Measurements from ENCODE around the gene GTPBP3.
"Not testable (repeated sequence)": the region's sequence is repeated elsewhere in the genome, so short reads cannot be mapped to it uniquely, and the experiment has no call there.

GTPBP3 gene, protein sequence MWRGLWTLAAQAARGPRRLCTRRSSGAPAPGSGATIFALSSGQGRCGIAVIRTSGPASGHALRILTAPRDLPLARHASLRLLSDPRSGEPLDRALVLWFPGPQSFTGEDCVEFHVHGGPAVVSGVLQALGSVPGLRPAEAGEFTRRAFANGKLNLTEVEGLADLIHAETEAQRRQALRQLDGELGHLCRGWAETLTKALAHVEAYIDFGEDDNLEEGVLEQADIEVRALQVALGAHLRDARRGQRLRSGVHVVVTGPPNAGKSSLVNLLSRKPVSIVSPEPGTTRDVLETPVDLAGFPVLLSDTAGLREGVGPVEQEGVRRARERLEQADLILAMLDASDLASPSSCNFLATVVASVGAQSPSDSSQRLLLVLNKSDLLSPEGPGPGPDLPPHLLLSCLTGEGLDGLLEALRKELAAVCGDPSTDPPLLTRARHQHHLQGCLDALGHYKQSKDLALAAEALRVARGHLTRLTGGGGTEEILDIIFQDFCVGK

DNA sequence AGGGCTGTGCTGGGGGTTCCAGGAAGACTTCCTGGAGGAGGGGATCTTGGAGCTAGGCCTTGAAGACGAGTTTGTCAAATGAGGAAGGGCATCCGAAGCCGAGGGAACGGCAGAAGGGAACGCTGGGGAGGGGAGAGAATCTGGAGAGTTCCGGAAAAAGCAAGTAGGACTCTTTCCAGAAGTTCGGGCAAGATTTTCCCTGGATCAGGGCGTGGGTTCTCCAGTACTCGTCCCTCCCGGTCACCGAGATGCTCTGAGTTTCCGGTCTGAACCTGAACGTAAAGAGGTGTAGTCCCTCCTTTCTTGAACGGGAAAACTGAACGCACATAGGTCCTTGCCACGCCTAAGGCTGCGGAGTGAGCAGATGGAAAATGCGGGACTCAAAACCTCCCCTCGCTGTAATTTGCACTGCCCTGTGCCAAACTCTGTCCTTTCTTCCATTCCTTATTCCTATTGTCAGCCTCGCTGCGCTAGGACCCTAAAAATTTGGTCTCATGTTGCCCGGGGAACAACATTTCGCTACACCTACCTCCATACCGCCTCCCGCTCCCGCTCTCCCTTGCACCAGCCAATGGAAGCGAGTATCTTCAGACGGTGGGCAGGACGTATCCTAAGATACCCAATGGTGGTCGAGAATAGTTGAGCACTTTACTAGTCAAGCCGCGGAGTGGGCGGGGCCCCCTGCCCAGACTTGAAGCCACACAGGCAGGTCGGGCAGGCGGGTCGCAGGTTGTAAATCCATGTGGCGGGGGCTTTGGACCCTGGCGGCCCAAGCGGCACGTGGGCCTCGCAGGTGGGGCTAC lies at the start of gene GTPBP3:
GTPBP3 (plus strand) TSS at position 682 of the 803 bp plus-strand sequence; CDS start at position 741, 59 bp downstream.
- TF ChIP-seq ZNF274 (IDR thresholded peaks at IDR 0.05; ENCODE audit: low read depth, low read length) = no peak
- H3K4me3 ChIP-seq (ENCODE audit: low read length) = peak within 1 kb of the TSS; percentile 83

DNA sequence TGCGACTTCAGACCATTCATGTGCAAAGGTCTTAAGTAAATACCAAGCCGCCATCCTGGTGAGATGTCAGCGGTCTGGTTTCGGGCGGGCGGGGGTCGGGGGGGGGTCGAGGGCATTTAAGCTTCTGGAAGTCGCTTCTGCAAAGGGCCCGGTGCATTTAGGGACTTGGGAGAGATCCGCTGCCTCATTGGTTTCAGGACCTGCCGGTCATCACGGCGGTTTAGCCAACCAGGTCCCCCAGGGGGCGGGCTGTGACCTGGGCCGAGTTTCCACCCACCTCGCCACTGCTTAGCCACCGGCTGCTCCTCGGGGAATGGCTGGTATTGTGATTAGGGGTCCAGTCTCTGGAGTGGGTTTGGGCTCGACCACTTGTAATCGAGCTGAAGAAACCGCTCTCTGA lies 47.9 kb upstream of the GTPBP3 start:
- H3K4me3 ChIP-seq (ENCODE audit: low read length) = no peak overlapping the region
- TF ChIP-seq ZNF274 (IDR thresholded peaks at IDR 0.05; ENCODE audit: low read depth, low read length) = no peak

DNA sequence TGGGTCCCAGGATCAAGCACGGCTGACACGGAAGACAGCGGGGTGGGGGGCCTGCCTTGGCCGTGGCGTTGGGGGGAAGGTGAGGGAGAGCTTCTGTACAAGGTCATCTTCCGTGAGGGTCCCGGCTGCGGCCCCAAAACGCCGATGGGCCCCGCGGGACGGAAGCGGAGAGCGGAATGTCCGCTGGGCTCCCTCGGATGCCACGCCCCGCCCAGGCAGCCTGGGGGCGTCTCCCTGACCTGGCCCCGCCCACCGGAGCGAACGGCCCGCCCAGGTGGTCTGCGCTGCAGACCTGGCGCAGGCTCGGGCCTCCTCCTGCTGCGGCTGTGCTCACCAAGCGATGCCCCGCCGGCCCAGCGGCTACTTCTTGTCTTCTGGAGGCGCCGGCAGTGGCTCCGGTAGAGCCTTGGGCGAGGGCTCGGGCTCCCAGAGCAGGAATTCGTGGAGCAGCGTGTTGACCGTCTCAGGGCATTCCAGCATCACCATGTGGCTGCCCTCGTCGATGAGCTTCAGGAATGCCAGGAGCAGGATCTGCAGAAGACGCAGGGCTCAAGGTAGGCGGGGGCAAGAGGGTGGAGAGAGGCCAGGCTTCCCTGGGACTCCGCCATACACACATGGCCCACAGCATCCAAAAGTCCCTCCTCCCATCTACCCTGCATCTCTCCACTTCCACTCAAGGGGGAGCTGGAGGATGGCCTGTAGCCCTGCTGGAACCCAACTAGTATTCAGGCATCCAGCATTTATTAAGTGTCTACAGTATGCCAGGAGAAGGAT lies 44.9 kb upstream of the GTPBP3 start:
- H3K4me3 ChIP-seq (ENCODE audit: low read length) = peak overlapping the region; percentile 61; the same call in 1 of the 2 replicates
- no peak for TF ChIP-seq ZNF274 (IDR thresholded peaks at IDR 0.05; ENCODE audit: low read depth, low read length)

DNA sequence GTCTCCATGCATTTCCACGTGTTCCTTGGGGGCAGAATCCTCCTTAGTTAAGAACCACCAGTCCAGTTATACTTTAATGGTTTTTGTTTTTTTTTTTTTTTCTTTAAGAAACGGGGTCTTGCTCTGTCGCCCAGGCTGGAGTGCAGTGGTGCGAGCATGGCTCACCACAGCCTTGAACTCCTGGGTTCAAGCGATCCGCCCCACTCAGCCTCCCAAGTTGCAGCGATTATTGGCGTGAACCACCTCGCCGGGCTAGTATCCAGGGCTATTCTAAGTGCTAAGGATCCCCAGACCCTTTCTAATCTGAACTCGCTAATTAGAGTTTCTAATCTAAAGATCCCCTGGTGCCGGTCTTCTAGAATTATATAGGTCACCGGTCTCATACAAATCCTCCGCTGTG lies 43.7 kb upstream of the GTPBP3 start:
- H3K4me3 ChIP-seq (ENCODE audit: low read length) = no peak overlapping the region
- no peak for TF ChIP-seq ZNF274 (IDR thresholded peaks at IDR 0.05; ENCODE audit: low read depth, low read length)

DNA sequence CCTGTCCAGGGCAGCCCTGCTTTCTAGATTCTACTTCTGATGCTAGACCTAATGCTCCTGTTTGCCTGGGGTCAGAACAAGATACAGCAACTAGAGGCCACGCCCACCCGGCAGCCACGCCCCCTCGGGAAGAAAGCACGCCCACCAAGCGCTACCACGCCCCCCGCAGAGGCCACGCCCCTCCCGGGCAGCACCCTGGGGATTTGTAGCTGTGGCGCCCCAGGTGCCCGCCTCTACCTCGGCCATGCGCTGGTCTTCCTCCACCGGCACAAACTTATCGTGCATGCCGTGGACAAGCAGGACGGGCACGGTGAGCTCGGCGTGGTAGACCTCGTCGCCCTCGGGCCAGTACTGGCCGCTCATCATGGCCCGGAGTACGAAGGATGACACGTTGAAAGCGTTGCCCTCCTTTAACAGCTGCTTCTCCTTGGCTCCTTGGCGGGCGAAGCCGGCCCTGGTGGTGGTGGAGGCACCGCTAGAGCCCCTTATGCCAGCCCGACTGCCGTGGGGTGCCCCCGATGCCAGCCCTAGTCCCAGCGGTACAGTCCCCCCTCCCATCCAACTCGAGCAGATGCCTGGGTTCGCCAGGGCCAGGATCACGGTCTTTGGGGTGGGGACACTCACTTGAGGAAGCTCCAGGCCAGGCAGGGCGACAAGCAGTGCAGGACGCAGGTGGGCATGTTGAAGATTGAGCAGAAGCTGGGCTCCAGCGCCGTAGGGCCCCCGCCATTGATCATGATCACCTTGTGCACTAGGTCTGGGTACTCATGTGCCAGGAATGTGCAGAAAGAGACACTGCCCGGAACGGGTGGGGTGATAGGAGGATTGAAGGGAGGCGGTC lies 43.1 kb upstream of the GTPBP3 start:
- no peak overlapping the region for H3K4me3 ChIP-seq (ENCODE audit: low read length)
- no peak for TF ChIP-seq ZNF274 (IDR thresholded peaks at IDR 0.05; ENCODE audit: low read depth, low read length)

DNA sequence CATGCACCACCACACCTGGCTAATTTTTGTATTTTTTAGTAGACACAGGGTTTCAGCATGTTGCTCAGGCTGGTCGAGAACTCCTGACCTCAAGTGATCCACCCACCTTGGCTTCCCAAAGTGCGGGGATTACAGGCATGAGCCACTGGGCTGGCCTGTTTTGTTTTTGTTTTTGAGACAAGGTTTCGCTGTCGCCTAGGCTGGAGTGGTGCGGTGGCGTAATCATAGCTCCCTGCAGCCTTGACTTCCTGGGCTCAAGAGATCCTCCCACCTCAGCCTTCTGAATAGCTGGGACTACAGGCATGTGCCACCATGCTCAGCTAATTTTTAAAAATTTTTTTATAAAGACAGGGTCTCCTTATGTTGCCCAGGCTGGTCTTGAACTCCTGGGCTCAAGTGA lies 41.8 kb upstream of the GTPBP3 start:
- not testable (repeated sequence) for H3K4me3 ChIP-seq (ENCODE audit: low read length)

DNA sequence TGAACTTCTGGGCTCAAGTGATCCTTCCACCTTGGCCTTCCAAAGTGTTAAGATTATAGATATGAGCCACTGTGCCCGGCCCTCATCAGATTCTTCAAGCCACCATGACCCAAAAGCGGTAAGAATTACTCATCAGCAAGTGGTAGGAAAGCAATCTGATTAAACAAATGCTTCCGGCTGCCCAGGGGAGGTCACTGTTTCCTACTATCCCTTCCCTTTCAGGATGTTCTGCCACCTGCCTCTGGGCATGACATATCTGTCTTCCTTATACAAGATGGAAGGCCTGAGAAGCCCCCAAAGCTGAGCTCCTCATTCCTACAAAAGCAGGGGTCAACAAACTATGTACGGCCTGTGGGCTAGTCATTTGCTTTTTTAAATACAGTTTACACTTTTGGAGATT lies 41.1 kb upstream of the GTPBP3 start:
- H3K4me3 ChIP-seq (ENCODE audit: low read length) = no peak overlapping the region
- no peak for TF ChIP-seq ZNF274 (IDR thresholded peaks at IDR 0.05; ENCODE audit: low read depth, low read length)

DNA sequence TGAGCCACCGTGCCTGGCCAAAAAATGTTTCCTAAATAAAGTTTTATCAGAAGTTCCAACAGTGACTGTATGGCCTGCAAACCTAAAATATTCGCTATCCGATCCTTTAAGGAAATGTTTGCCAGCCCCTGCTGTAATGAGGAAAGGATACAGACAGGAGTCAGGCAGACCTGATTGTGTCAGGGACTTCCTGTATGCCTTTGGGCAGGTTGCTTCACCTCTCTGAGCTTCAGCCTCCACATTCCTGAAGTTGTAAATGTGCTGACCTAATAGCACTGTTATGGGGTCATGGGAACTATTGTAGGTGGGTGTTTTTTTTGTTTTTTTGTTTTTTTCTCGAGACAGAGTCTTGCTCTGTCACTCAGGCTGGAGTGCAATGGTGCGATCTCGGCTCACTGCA lies 40.4 kb upstream of the GTPBP3 start:
- no peak for TF ChIP-seq ZNF274 (IDR thresholded peaks at IDR 0.05; ENCODE audit: low read depth, low read length)
- H3K4me3 ChIP-seq (ENCODE audit: low read length) = no peak overlapping the region

DNA sequence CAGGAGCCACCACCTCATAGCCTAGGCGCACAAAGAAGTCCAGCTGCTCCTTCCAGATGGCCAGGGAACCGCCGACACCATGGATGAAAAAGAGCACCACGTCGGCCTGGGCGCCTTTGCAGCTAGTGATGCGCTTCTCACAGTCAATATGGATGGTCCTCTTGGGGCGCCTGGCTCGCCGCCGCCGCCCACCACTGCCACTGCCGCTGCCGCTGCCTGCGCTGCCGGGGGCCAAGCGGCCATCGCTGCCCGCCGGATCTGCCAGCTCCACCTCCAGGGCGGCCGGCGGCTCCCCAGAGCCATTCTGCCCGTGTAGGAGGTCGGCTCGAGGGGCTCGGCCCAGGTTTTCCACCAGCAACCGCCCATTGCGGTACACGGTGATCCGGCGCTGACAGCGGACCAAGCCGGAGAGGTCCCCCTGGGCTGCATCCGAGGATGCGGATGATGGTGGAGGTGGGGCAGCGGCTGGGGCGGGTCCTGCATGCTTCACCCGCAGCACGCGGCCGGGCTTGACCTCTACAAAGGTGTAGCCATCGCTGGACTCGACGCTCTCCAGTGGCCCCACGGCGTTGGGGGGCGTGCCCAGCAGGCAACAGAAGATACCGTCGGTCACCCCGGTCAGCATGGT lies 36.2 kb upstream of the GTPBP3 start:
- no peak overlapping the region for H3K4me3 ChIP-seq (ENCODE audit: low read length)
- no peak for TF ChIP-seq ZNF274 (IDR thresholded peaks at IDR 0.05; ENCODE audit: low read depth, low read length)

DNA sequence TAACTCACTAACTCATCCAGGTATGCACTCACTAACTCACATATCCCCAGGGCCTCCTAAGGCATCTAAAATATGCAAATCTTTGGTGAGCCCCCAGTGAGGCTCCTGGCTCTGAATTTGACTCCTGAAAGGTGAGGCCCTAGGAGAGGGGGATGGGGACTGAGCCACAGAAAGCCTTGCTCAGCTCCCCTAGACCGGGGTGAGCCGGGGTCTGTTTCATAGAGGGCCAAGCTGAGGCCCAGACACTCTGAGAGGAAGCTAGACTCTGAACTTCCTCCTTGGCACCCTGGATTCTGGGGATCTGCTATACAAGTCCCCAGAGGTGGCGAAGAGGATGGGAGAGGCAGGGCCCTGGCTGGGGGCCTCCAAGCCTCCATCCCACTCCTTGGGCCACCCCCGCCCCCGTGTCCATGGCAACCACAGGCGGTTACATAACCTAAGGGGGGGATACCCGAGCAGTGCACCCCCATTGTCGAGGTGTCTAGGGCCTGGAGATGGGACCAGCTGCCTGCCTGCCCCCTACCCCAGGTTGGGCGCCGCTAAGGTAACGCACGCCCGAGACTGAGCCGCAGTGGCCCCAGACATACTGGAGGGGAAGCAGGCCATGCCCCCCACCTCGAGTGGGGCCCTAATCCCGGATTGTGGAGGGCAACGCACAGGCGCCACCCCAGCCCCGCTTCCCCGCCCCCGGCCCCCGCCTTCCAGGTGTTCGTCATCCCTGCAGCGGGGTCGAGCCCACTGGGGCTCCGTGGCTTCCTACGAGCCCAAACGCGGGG lies 34.8 kb upstream of the GTPBP3 start:
- H3K4me3 ChIP-seq (ENCODE audit: low read length) = peak overlapping the region; percentile 69
- no peak for TF ChIP-seq ZNF274 (IDR thresholded peaks at IDR 0.05; ENCODE audit: low read depth, low read length)

DNA sequence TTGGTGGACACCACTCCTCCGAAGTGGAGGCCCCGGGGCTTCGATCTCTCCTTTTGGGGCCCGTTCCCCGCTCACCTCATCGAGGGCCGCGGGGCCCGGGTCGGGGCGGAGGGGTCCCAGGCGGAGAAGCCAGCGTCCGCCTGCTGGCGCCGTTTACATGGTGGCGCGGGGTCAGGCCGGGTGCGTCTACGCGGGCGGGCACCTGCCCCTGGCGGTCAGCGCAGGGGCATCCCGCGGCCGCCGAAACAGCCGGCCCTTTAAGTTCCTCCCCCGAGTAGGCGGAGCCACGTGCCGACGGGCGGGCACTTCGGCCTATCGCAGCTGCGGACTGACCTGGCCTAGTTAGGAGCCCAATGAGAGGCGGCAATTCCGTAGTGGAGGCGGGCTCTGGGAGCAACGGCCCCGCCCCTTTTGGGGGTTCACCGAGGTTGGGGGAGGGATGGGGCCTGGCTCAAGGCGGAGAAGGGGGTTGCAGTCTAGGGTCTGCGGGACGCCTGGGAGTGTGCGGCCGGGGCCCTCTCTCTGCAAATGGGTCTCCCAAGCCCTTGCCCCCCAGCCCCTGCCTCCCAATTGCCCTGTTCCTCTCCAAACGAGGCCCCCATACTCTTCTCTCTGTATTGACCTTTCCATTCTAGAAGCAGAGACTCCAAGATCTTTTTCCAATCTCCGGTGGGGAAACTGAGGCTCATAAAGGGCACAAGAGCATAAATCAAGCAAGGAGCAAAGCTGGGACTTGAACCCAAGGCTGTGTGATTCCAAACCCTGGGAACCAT lies 34.0 kb upstream of the GTPBP3 start, which contains the start of gene ABHD8:
ABHD8 (minus strand) TSS at position 259 of the 773 bp plus-strand sequence. CDS start 1,809 bp downstream, outside the sequence.
- no peak for TF ChIP-seq ZNF274 (IDR thresholded peaks at IDR 0.05; ENCODE audit: low read depth, low read length)
- peak within 1 kb of the TSS; percentile 69 for H3K4me3 ChIP-seq (ENCODE audit: low read length)

DNA sequence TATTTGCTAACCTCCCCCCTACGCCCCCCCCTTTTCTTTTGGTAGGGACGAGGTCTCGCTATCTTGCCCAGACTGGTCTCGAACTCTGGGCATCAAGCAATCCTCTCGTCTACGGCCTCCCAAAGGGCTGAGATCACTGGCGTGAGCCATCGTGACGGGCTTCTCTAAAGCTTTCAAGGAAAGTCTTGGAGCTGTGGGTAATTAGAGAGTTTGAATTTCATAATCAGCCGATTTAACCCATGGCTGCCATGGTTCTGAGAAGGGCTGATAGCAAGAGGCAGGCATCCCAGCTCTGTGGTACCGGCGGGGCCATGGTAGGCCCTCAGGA lies 33.4 kb upstream of the GTPBP3 start:
- no peak overlapping the region for H3K4me3 ChIP-seq (ENCODE audit: low read length)
- TF ChIP-seq ZNF274 (IDR thresholded peaks at IDR 0.05; ENCODE audit: low read depth, low read length) = no peak

Measured in GM08714 (cell line).